Measurements from ENCODE around the gene RAD23B. TPM values are rescaled to one million over a fixed set of nuclear protein-coding genes. Genes with fewer than 3 reads are reported as not detected.
A peak's percentile ranks its signal among the peaks of the same experiment; 100 is the strongest.

Gene RAD23B
- total and polyA plus RNA-seq, 2 of the 13 experiments (the other 11 are each of a cell fraction or from before 2014, with no cell fraction given), result 133 to 156 TPM

DNA sequence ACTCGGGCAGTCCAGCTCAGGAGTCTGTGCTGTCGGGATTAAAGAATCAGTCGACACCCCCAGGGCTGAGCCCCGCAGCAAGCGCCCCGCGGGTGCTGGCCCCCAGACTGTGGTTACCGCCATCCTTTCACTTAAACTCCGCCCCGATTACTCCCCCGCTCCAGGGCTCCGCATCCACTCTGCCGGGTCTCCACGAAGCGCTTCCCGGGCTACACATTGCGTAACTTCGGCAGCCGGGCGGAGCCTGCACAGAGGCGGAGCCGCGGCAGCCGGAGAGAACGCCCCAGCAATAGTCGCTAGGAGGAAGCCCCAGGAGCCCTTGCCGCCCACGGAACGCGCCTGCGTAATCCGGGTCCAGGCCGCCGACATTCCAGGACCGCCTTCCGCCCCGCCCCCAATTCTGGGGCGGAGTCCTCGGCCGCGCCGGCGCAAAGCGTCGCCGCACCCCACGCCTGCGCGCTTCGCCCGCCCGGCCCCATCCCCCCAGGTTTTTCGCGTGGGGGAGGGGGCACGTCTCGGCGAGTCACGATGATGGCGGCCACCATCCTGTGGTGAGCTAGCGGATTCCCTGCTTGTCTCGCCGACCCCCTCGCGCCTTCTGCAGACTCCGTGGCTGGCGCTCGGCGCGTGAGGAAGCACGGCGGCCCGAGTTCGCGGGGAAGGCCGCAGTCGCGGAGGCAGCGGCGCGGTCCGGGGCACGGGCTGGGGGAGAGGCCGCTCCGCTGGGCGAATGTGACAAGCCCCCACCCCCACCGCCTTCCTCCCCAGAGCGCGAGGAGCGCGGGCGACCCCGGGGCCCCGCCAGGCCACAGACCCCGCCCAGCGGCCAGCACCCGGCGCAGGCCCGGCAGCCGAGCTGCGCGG, at the start of gene RAD23B (continued):
- TF ChIP-seq, protein P1, sequence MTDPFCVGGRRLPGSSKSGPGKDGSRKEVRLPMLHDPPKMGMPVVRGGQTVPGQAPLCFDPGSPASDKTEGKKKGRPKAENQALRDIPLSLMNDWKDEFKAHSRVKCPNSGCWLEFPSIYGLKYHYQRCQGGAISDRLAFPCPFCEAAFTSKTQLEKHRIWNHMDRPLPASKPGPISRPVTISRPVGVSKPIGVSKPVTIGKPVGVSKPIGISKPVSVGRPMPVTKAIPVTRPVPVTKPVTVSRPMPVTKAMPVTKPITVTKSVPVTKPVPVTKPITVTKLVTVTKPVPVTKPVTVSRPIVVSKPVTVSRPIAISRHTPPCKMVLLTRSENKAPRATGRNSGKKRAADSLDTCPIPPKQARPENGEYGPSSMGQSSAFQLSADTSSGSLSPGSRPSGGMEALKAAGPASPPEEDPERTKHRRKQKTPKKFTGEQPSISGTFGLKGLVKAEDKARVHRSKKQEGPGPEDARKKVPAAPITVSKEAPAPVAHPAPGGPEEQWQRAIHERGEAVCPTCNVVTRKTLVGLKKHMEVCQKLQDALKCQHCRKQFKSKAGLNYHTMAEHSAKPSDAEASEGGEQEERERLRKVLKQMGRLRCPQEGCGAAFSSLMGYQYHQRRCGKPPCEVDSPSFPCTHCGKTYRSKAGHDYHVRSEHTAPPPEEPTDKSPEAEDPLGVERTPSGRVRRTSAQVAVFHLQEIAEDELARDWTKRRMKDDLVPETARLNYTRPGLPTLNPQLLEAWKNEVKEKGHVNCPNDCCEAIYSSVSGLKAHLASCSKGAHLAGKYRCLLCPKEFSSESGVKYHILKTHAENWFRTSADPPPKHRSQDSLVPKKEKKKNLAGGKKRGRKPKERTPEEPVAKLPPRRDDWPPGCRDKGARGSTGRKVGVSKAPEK (CRISPR knock-in tag; IDR thresholded peaks at IDR 0.05; ENCODE audit: borderline replicate concordance), result no peak
- peak; percentile 28; the same call in 1 of the 2 replicates for TF ChIP-seq PHF21A (CRISPR knock-in tag; IDR thresholded peaks at IDR 0.05)
- no peak for TF ChIP-seq ZFP36 (IDR thresholded peaks at IDR 0.05; ENCODE audit: borderline replicate concordance, low read depth, low read length, partially characterized antibody)
- TF ChIP-seq TBX3 (IDR thresholded peaks at IDR 0.05; ENCODE audit: borderline replicate concordance), result no peak
- TF ChIP-seq HMGA1 (CRISPR knock-in tag; conservative IDR thresholded peaks at IDR 0.05), result no peak
- no peak for TF ChIP-seq ATAD3A (CRISPR knock-in tag; IDR thresholded peaks at IDR 0.05)
- TF ChIP-seq ZNF567 (CRISPR knock-in tag; IDR thresholded peaks at IDR 0.05; ENCODE audit: borderline replicate concordance), result peak; percentile 66; the same call in 1 of the 2 replicates
- no peak for TF ChIP-seq JUND (CRISPR knock-in tag; IDR thresholded peaks at IDR 0.05)
- peak; percentile 55; the same call in 1 of the 2 replicates for TF ChIP-seq ZBTB7B (CRISPR knock-in tag; IDR thresholded peaks at IDR 0.05)
- TF ChIP-seq ZNF12 (CRISPR knock-in tag; IDR thresholded peaks at IDR 0.05), result peak; percentile 57; the same call in 1 of the 2 replicates
- TF ChIP-seq, protein P2, sequence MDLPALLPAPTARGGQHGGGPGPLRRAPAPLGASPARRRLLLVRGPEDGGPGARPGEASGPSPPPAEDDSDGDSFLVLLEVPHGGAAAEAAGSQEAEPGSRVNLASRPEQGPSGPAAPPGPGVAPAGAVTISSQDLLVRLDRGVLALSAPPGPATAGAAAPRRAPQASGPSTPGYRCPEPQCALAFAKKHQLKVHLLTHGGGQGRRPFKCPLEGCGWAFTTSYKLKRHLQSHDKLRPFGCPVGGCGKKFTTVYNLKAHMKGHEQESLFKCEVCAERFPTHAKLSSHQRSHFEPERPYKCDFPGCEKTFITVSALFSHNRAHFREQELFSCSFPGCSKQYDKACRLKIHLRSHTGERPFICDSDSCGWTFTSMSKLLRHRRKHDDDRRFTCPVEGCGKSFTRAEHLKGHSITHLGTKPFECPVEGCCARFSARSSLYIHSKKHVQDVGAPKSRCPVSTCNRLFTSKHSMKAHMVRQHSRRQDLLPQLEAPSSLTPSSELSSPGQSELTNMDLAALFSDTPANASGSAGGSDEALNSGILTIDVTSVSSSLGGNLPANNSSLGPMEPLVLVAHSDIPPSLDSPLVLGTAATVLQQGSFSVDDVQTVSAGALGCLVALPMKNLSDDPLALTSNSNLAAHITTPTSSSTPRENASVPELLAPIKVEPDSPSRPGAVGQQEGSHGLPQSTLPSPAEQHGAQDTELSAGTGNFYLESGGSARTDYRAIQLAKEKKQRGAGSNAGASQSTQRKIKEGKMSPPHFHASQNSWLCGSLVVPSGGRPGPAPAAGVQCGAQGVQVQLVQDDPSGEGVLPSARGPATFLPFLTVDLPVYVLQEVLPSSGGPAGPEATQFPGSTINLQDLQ (CRISPR knock-in tag; IDR thresholded peaks at IDR 0.05), result peak; percentile 17; the same call in 1 of the 2 replicates
- peak; percentile 94 for TF ChIP-seq CCDC6 (CRISPR knock-in tag; IDR thresholded peaks at IDR 0.05)
- no peak for TF ChIP-seq ZBTB4 (CRISPR knock-in tag; IDR thresholded peaks at IDR 0.05; ENCODE audit: borderline replicate concordance)
- peak; percentile 97 for TF ChIP-seq NFE2L1 (CRISPR knock-in tag; IDR thresholded peaks at IDR 0.05; ENCODE audit: borderline replicate concordance)
- no peak for TF ChIP-seq ZNF549 (CRISPR knock-in tag; IDR thresholded peaks at IDR 0.05)
- TF ChIP-seq ZNF562 (CRISPR knock-in tag; IDR thresholded peaks at IDR 0.05; ENCODE audit: borderline replicate concordance), result no peak
- TF ChIP-seq WIZ (CRISPR knock-in tag; IDR thresholded peaks at IDR 0.05), result no peak
- TF ChIP-seq ZNF367 (CRISPR knock-in tag; IDR thresholded peaks at IDR 0.05; ENCODE audit: borderline replicate concordance), result no peak; the same call in 1 of the 2 replicates
- TF ChIP-seq MAFF (IDR thresholded peaks at IDR 0.05; ENCODE audit: low read depth, low read length), result no peak
- TF ChIP-seq ONECUT2 (CRISPR knock-in tag; IDR thresholded peaks at IDR 0.05), result no peak
- TF ChIP-seq ZNF781 (CRISPR knock-in tag; IDR thresholded peaks at IDR 0.05; ENCODE audit: borderline replicate concordance, not compliant biosample characterization), result no peak

Measured in HepG2 (cell line).